Activated CD4-positive, alpha-beta memory T cell treated with anti-CD3 and anti-CD28 coated beads, Interleukin-2, amount 10 ng/mL, durations not matched to agents 7 days and 5 days (primary cell): ENCODE measurements around the gene AQP10. TPM values are rescaled to one million over a fixed set of nuclear protein-coding genes. Genes with fewer than 3 reads are reported as not detected.
A peak's percentile ranks its signal among the peaks of the same experiment; 100 is the strongest.
"Not testable (repeated sequence)": the region's sequence is repeated elsewhere in the genome, so short reads cannot be mapped to it uniquely, and the experiment has no call there.

Source experiments
- CTCF ChIA-PET: fragments of 350-600 bp; sonication (Branson Sonifier 250); formaldehyde crosslinking; loops from one replicate; lab custom pipeline; 2021; ENCODE audit warnings: antibody characterized with exemption, inconsistent platforms; lab: Charles Lee
- POLR2A ChIA-PET: fragments of 350-600 bp; sonication (Branson Sonifier 250); formaldehyde crosslinking; loops from one replicate; lab custom pipeline; 2021; ENCODE audit warnings: antibody characterized with exemption; lab: Charles Lee
- DNase-seq: peaks from one replicate; pipeline ENCODE4 v3.0.0-alpha.2; 2020
- H3K27ac Mint-ChIP-seq: one replicate; pipeline ENCODE4 v1.8.0; 2021; ENCODE audit warnings: mild to moderate bottlenecking, mixed read lengths
- H3K27me3 Mint-ChIP-seq: one replicate; pipeline ENCODE4 v1.8.0; 2021; ENCODE audit warnings: mixed read lengths
- H3K36me3 Mint-ChIP-seq: one replicate; pipeline ENCODE4 v1.8.0; 2021; ENCODE audit warnings: low read depth, mixed read lengths
- H3K4me1 Mint-ChIP-seq: one replicate; pipeline ENCODE4 v1.8.0; 2021; ENCODE audit warnings: mixed read lengths
- H3K4me3 Mint-ChIP-seq: one replicate; pipeline ENCODE4 v1.8.0; 2021; ENCODE audit warnings: mild to moderate bottlenecking, mixed read lengths
- H3K9me3 Mint-ChIP-seq: one replicate; pipeline ENCODE4 v1.8.0; 2021; ENCODE audit warnings: mixed read lengths
- total RNA-seq, 2 experiments: library from RNA; stranded (reverse); gene quantifications; one replicate each; pipeline ENCODE4 v1.2.3, GENCODE V29; 2021

Gene AQP10
- total RNA-seq, 2 experiments from 2014 or later, result not detected

DNA sequence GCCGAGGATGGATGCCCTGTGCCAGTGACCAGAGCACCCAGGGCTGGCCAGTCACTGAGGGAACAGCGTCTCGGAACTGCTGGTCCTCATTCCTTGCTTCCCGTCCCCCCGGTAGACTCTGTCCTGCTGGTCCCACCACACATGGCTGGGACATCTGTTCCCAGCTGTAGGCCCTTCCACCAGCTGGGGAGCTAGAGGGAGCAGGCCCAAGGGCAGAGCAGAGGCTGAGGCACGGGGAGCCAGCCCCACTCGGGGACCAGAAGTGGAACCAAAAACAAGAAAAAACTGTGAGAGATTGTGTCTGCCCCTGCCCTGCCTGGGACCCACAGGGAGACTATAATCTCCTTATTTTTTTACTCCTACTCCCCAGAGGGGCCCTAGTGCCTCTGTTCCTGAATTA, 28.2 kb downstream of the AQP10 start:
- Mint-ChIP-seq H3K36me3 (peaks cover 65% of the 10 kb centered on the region), H3K27me3 (no peaks in the 10 kb centered on the region), H3K9me3 (no peaks in the 10 kb centered on the region), H3K4me1 (peaks cover 63% of the 10 kb centered on the region), H3K27ac (no peak overlapping the region), H3K4me3 (no peak overlapping the region)
- CTCF ChIA-PET, result interaction anchor here (1.7 to 10.2 kb wide), 2 partner anchors 14 to 19 kb away, joined by 3 to 138 read pairs; no protein-coding TSS in a partner anchor
- POLR2A ChIA-PET, result interaction anchor here (1.1 kb wide), 1 partner anchor 116 kb away, joined by 3 read pairs; no protein-coding TSS in a partner anchor
- no peak for DNase-seq

DNA sequence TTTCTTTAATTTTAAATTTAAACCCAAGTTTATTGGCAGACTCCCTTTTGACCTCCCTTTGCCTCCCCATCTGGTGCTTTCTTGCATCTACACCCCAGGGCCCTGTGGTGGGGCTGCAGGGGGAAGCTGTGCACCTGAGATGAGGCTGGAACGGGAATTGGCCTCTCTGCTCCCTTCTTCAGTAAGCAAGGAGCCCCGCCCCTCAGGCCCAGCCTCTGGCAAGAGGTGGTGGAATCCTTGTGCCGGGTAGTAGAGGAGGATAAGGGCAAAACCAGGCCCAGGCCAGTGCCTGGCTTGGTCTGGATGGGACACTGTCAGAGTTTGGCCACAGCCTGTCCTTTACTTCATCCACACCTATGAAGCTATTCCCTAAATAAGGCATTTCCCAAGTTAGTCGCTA, 29.5 kb downstream of the AQP10 start:
- Mint-ChIP-seq H3K4me1 (peaks cover 56% of the 10 kb centered on the region), H3K27me3 (no peaks in the 10 kb centered on the region), H3K27ac (no peak overlapping the region), H3K9me3 (no peaks in the 10 kb centered on the region), H3K36me3 (peaks cover 52% of the 10 kb centered on the region), H3K4me3 (no peak overlapping the region)
- DNase-seq, result no peak
- ChIA-PET CTCF (interaction anchor here (0.9 to 10.2 kb wide), 4 partner anchors 8 to 129 kb away, joined by 3 to 138 read pairs (median 4); no protein-coding TSS in a partner anchor), POLR2A (interaction anchor here (0.8 to 1.5 kb wide), 2 partner anchors 16 to 26 kb away, joined by 3 to 5 read pairs; no protein-coding TSS in a partner anchor)

DNA sequence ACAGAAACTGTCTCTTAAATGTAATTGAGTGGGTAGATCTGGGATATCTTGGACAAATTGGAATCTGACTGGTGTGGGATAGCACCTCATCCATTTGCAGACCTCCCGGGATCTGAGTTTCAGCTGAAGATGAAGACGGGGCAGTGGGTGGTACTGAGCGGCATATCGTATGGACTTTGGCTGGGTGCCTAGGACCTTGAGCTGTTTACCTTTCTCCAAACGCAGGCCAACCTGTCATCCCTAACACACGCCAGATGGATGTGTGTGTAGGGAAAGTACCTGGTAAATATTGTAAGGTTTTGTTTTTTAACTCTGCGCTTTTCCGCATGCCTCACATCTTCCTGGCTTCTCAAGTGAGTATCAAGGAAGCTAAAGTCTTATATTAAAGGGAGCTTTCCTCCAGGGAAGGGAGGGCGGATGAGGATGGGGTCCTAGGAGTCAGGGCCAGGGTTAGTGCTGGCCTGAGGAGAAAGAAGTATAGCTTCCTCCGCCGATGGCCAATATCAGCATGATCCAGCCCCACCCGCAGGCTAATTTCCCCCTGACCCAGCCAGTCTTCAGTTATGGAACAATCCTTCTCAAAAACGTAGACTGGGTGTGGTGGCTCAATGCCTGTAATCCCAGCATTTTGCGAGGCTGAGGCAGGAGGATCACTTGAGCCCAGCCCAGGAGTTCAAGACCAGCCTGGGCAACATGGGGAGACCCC, 30.6 kb downstream of the AQP10 start:
- H3K27me3 Mint-ChIP-seq, result no peaks in the 10 kb centered on the region
- no peak overlapping the region for H3K4me3 Mint-ChIP-seq

DNA sequence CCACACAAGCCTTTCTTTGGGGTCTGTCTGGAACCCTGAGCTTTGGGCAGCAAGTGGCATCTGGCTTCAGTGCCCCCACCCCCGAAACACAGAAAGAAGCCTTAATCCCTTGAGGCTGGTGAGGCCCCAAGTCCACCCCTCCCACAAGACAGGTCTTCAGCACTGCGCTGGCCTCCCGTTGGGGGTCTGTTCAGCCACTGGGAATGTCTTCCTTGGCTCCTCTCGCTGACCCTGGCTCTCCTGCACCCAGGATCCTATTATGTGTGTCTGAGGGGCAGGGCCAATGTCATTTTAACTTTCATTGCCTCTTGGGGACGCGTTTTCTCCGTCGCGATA, 31.3 kb downstream of the AQP10 start:
- POLR2A ChIA-PET, result interaction anchor here (1.0 to 2.6 kb wide), 7 partner anchors 9 to 115 kb away, joined by 3 to 12 read pairs (median 3); no protein-coding TSS in a partner anchor
- no peaks in the 10 kb centered on the region for H3K9me3 Mint-ChIP-seq
- H3K36me3 Mint-ChIP-seq, result peaks cover 36% of the 10 kb centered on the region
- peaks cover 2% of the 10 kb centered on the region for H3K27me3 Mint-ChIP-seq
- H3K4me3 Mint-ChIP-seq, result peak overlapping the region; percentile 53
- no peak for DNase-seq
- H3K4me1 Mint-ChIP-seq, result peaks cover 40% of the 10 kb centered on the region
- H3K27ac Mint-ChIP-seq, result peak overlapping the region; percentile 62
- CTCF ChIA-PET, result interaction anchor here (0.7 to 10.2 kb wide), 7 partner anchors 10 to 127 kb away, joined by 3 to 138 read pairs (median 3); no protein-coding TSS in a partner anchor

More for the DNA sequence above, 30.6 kb downstream of the AQP10 start:
- H3K36me3 Mint-ChIP-seq, result peaks cover 41% of the 10 kb centered on the region
- peaks cover 44% of the 10 kb centered on the region for H3K4me1 Mint-ChIP-seq
- H3K9me3 Mint-ChIP-seq, result no peaks in the 10 kb centered on the region
- ChIA-PET CTCF (interaction anchor here (0.7 to 10.2 kb wide), 4 partner anchors 9 to 128 kb away, joined by 3 to 138 read pairs (median 4); no protein-coding TSS in a partner anchor), POLR2A (interaction anchor here (0.8 to 2.6 kb wide), 6 partner anchors 8 to 115 kb away, joined by 3 to 12 read pairs (median 4); no protein-coding TSS in a partner anchor)
- DNase-seq, result no peak
- no peak overlapping the region for H3K27ac Mint-ChIP-seq

DNA sequence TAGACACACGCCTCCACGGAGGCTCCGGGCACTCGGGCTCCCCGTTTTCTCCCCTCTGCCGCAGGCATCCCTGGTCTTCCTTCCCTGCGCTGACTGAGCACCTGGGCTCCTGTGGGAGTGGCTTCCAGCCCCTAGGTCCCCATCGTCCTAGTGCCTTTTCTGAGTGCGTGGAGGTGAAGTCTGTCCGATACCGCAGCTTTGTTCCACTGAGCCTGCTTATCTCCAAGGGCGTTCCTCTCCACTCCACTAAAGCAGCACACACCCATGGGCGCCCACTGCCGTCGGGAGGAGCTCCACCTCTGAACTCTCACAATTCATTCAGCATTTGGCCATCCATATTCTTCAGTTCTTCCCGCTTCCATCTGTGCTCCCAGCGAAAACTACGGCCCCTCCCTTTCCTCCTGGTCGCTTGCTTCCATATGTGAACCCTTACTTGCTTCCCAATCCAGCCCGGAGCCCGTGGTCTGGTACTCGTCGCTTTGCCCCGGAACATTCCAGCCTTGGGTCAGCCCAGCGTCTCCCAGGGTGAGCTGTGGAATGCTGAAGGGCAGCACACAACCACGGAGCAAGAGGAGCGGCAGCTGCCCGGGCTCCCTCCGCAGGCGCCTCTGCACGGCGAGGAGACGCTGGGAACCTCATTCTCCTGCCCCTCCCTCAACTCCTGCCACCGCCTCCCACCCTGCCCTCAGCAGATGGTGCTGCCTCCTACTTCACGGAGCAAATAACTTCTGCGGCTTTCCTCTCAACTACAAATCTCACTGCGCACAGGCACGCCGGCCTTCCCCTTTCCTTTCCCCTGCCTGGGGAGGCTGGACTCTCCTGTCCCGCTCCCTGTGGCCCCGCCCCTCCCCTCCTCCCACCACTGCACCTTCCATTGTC, 31.9 kb downstream of the AQP10 start:
- H3K36me3 Mint-ChIP-seq, result peaks cover 30% of the 10 kb centered on the region
- ChIA-PET POLR2A (interaction anchor here (1.0 to 2.6 kb wide), 9 partner anchors 10 to 114 kb away, joined by 3 to 12 read pairs (median 3); no protein-coding TSS in a partner anchor), CTCF (interaction anchor here (0.5 to 3.0 kb wide), 8 partner anchors 10 to 141 kb away, joined by 3 to 30 read pairs (median 3); no protein-coding TSS in a partner anchor)
- H3K9me3 Mint-ChIP-seq, result no peaks in the 10 kb centered on the region
- peaks cover 38% of the 10 kb centered on the region for H3K4me1 Mint-ChIP-seq
- DNase-seq, result peak; percentile 46
- H3K27ac Mint-ChIP-seq, result peak overlapping the region; percentile 62
- H3K4me3 Mint-ChIP-seq, result peak overlapping the region; percentile 53
- H3K27me3 Mint-ChIP-seq, result peaks cover 2% of the 10 kb centered on the region

DNA sequence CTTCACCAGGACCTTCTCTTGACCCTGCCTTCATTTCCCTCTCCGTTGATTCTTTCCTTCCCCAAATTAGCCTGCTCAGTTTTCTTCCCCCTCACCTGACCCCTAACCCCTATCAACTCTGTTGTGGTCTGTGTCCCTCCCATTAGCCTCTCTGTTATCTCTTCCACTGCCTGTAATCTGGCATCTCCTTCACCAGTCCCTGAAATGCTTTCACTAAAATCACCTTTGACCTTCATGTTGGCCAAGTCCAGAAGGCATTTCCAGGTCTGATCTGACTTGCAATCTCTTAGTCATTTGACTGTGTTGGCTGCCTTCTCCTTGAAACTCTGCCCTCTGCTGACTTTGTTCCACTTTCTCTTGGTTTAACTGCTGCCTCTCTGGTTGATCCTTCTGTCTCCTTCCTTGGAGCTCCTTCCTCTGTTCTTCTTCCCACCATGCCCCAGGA, 32.6 kb downstream of the AQP10 start:
- peaks cover 23% of the 10 kb centered on the region for H3K36me3 Mint-ChIP-seq
- H3K4me3 Mint-ChIP-seq, result peak overlapping the region; percentile 53
- H3K4me1 Mint-ChIP-seq, result peaks cover 35% of the 10 kb centered on the region
- CTCF ChIA-PET, result interaction anchor here (0.5 to 3.0 kb wide), 5 partner anchors 10 to 140 kb away, joined by 3 to 30 read pairs (median 4); no protein-coding TSS in a partner anchor
- H3K9me3 Mint-ChIP-seq, result no peaks in the 10 kb centered on the region
- peaks cover 2% of the 10 kb centered on the region for H3K27me3 Mint-ChIP-seq
- DNase-seq, result peak; percentile 49
- POLR2A ChIA-PET, result interaction anchor here (1.0 to 2.6 kb wide), 4 partner anchors 10 to 112 kb away, joined by 3 to 12 read pairs (median 3); no protein-coding TSS in a partner anchor
- H3K27ac Mint-ChIP-seq, result peak overlapping the region; percentile 54

DNA sequence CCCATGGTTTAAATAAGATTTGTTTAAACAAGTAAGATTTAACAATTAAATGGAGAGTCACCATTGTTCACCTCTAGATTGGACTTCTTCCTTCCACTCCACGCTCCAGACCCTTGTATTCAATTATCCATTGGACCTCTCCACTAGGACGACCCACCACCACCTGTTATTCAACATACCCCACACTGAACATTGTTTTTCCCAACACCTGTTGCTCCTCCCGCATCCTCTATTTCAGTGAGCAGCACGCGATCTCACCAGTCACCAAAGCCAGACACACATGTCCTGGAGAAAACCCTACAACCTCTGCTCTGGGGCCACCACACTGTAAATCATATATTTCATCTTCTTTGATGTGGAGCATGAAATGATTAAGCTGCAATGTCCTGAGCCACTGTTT, 33.1 kb downstream of the AQP10 start:
- no peak for DNase-seq
- CTCF ChIA-PET, result interaction anchor here (0.7 to 3.0 kb wide), 4 partner anchors 9 to 50 kb away, joined by 3 to 30 read pairs (median 4); no protein-coding TSS in a partner anchor
- Mint-ChIP-seq H3K4me3 (no peak overlapping the region), H3K36me3 (peaks cover 18% of the 10 kb centered on the region), H3K27me3 (peaks cover 2% of the 10 kb centered on the region), H3K9me3 (no peaks in the 10 kb centered on the region), H3K27ac (peak overlapping the region; percentile 54), H3K4me1 (peaks cover 35% of the 10 kb centered on the region)
- POLR2A ChIA-PET, result no interaction called here

DNA sequence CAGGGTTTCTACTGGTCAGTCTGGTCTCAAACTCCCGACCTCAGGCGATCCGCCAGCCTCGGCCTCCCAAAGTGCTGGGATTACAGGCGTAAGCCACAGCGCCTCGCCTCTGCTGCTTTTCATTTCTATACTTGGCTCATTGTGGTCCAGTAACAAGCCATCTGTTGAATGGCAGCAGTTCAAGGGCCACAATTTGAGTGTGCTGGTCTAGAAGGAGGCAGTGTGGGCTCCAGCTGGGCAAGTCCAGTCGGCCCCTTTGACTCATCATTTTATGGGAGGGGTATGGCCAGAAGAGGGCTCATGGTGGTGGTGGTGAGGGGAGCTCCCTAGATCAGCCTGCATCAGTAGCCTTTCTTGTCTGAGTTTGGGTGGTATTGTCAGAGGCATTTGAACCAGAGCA, 37.6 kb downstream of the AQP10 start:
- no peak overlapping the region for H3K27ac Mint-ChIP-seq
- ChIA-PET POLR2A (no interaction called here), CTCF (no interaction called here)
- H3K9me3 Mint-ChIP-seq, result peaks cover 6% of the 10 kb centered on the region
- no peaks in the 10 kb centered on the region for H3K36me3 Mint-ChIP-seq
- no peak overlapping the region for H3K4me3 Mint-ChIP-seq
- peaks cover 6% of the 10 kb centered on the region for H3K27me3 Mint-ChIP-seq
- peaks cover 11% of the 10 kb centered on the region for H3K4me1 Mint-ChIP-seq
- DNase-seq, result no peak

DNA sequence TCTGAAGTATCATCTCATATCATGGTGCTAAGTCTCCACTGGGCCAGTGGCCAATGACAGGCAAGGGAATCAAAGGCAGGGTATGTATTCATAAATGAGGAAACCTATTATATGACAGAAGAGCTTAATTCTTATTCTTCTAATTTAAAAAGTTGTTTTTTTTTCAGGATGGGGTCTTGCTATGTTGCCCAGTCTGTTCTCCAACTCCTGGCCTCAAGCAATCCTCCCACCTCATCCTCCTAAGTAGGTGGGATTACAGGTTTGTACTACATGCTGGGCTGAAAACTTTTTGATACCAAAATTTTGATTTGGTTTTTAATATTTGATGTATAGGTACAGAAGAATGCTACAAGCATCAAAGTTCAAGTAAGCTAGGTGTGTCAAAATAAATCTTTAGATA, 39.4 kb downstream of the AQP10 start:
- peaks cover 6% of the 10 kb centered on the region for H3K9me3 Mint-ChIP-seq
- H3K36me3 Mint-ChIP-seq, result no peaks in the 10 kb centered on the region
- ChIA-PET CTCF (interaction anchor here (0.9 to 1.6 kb wide), 3 partner anchors 25 to 43 kb away, joined by 3 to 5 read pairs (median 4); no protein-coding TSS in a partner anchor), POLR2A (interaction anchor here (1.3 kb wide), 1 partner anchor 33 kb away, joined by 3 read pairs; no protein-coding TSS in a partner anchor)
- no peak for DNase-seq
- no peaks in the 10 kb centered on the region for H3K4me1 Mint-ChIP-seq
- peaks cover 6% of the 10 kb centered on the region for H3K27me3 Mint-ChIP-seq
- H3K4me3 Mint-ChIP-seq, result no peak overlapping the region
- no peak overlapping the region for H3K27ac Mint-ChIP-seq

DNA sequence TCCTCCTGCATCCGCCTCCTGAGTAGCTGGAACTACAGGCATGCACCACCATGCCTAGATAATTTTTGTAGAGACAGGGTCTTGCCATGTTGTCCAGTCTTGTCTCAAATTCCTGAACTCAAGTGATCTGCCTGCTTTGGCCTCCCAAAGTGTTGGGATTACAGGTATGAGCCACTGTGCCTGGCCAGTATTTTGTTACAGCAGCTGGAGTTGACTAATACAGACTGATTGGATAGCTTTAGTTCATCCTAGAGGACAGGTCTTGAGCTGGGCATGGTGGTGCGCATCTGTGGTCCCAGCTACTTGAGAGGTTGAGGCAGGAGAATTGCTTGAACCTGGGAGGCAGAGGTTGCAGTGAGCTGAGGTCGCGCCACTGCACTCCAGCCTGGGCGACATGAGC, 40.0 kb downstream of the AQP10 start:
- DNase-seq, H3K27me3 Mint-ChIP-seq, H3K4me1 Mint-ChIP-seq, H3K9me3 Mint-ChIP-seq, H3K4me3 Mint-ChIP-seq, H3K36me3 Mint-ChIP-seq, H3K27ac Mint-ChIP-seq: not testable (repeated sequence)
- POLR2A ChIA-PET, result interaction anchor here (1.3 kb wide), 1 partner anchor 34 kb away, joined by 3 read pairs; no protein-coding TSS in a partner anchor
- CTCF ChIA-PET, result interaction anchor here (0.6 to 1.6 kb wide), 5 partner anchors 10 to 42 kb away, joined by 3 to 5 read pairs (median 3); no protein-coding TSS in a partner anchor

DNA sequence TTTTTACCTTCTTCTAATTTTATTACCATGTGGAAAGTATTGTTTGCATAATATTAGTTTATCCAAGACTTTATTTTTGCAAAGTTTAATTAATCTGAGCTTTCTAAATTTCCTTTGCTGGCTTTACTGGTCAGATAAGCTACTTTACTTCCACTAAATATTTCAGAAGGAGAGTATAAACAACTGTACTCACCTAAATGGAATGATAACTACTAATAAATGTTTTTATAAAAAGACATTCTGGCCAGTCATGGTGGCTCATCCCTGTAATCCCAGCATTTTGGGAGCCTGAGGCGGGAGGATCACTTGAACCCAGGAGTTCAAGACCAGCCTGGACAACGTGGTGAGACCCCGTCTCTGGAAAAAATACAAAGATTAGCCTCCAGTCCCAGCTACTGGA, 40.5 kb downstream of the AQP10 start:
- H3K27ac Mint-ChIP-seq, result no peak overlapping the region
- no peak overlapping the region for H3K4me3 Mint-ChIP-seq
- H3K27me3 Mint-ChIP-seq, result peaks cover 10% of the 10 kb centered on the region
- H3K36me3 Mint-ChIP-seq, result no peaks in the 10 kb centered on the region
- ChIA-PET POLR2A (interaction anchor here (1.3 kb wide), 1 partner anchor 34 kb away, joined by 3 read pairs; no protein-coding TSS in a partner anchor), CTCF (interaction anchor here (0.6 to 1.6 kb wide), 5 partner anchors 10 to 42 kb away, joined by 3 to 5 read pairs (median 3); no protein-coding TSS in a partner anchor)
- peaks cover 6% of the 10 kb centered on the region for H3K9me3 Mint-ChIP-seq
- no peak for DNase-seq
- H3K4me1 Mint-ChIP-seq, result peaks cover 4% of the 10 kb centered on the region

DNA sequence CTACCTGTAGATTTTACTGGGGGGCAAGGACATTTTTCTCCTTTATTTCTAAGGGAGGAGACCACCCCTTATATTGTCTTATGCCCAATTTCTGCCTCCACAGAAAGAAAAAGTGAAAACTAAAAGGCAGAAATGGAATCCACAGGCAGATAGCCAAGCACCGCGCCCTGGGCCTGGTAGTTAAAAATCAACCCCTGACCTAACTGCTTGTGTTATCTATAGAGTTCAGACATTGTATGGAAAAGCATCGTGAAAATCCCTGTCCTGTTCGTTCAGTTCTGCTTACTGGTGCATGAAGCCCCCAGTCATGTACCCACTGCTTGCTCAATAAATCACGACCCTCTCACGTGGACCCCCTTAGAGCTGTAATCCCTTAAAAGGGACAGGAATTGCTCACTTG, 50.5 kb downstream of the AQP10 start:
- Mint-ChIP-seq H3K9me3 (no peaks in the 10 kb centered on the region), H3K36me3 (no peaks in the 10 kb centered on the region), H3K4me1 (peaks cover 9% of the 10 kb centered on the region), H3K27ac (no peak overlapping the region), H3K27me3 (no peaks in the 10 kb centered on the region), H3K4me3 (no peak overlapping the region)
- ChIA-PET CTCF (interaction anchor here (0.7 kb wide), 1 partner anchor 10 kb away, joined by 3 read pairs; no protein-coding TSS in a partner anchor), POLR2A (no interaction called here)
- no peak for DNase-seq
